ENCODE measurements around the gene TIFAB.

The TIFAB gene

DNA sequence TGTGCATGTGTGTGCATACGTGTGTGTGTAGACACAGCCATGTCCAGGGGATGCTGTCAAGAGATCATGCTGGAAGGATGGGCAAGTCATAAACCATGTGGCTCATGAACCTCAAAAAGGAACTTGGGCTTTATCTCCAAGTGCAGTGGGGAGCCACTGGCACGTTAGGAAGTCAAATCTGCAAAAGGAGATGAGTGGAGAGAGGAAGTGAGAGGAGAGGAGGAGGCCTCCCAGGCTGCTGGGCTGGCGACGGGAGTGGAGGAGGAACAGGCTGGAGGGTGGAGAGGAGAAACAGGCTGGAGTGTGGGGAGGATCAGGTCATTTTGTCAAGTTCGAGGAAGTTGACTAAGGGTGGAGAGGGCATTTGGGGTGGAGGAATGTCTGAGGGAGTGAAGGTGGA, 29.2 kb upstream of the TIFAB start:
- no peak for DNase-seq

GRCh38 chr5:135480511-135480910, 28.4 kb upstream of the TIFAB start:
- DNase-seq = no peak

DNA sequence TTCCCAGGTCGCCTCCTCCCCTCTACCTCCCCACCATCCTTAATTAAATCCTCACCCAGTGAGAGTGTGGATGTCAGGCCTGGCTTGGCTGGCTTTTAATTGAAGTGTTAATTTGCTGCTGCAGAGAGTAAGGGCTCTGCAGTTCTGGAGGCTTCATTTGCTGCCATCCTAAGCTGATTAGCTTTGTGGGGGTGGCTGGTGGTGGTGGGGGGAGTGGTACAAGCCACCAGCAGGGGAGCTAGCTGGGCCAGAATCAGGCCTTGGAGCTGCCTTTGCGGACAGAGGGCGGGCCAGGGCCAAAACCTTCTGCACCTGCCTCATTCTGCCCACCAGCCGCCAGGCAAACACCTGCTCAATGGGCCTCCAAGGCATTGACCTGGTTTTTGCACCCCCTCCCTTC, 26.8 kb upstream of the TIFAB start:
- no peak for DNase-seq

DNA sequence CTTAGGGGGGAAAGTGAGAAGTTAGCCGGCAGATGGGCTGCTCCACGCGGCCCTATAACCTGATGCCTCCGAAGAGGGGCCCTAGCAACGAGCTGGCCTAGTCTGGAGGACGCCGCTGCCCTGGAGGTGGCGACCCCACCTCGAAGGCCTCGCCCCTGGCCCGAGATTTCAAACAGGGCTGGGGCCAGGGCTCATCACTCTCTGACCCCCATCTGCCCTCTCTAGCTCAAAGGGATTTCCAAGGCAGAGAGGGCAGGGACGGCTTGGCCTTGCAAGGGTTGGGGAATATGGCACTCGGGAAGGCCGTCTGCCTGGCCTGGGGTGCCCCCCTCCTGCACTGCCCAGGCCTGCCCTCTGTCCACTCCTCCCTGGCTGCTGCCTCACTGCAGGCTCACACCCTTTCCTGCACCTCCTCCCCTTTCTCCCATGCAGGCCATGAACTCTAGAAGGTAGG, 25.5 kb upstream of the TIFAB start:
- no peak for DNase-seq

- DNase-seq = no peak
These were observed 24.7 kb upstream of the TIFAB start for GRCh38 chr5:135476615-135477581.

GRCh38 chr5:135473956-135474670, 22.0 kb upstream of the TIFAB start:
- no peak for DNase-seq

DNA sequence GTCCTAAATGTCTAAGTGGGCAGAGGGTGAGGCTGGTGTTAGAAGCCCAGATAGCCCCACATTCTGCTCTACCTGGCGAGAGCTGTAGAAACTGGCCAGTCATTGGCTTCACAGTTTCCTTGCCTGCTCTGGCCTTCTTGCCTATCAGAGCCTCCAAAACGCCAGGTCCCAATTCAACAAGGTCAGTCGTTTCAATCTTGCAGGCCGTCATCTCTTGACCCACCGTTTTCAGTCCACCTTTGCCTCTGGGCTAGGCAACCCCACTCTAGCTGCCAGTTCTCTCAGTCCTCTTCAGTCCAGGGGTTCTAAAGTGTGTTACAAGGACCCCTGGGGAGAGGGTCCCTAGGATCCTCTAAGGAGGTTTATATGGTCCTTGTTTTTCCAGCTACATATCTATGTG, 20.0 kb upstream of the TIFAB start:
- DNase-seq = no peak

GRCh38 chr5:135471726-135472125, 19.6 kb upstream of the TIFAB start:
- no peak for DNase-seq

DNA sequence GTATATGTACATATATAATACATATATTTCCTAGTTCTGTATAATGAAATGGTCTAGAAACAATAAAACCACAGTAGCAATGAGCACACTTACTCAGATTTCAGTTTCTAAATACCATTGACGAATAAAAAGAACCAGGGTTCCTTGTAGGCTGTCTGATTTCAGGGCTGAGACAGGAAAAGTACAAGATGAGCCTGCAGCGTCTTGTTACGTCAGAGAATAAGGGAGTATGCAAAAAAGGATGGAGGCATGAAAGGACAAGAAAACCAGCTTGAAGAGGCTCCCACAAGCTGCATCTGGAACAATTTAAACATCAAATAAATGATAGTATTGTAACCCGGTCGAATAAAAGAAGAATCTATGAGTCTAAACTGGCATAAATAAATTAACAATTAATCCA, 17.8 kb upstream of the TIFAB start:
- no peak for DNase-seq

DNA sequence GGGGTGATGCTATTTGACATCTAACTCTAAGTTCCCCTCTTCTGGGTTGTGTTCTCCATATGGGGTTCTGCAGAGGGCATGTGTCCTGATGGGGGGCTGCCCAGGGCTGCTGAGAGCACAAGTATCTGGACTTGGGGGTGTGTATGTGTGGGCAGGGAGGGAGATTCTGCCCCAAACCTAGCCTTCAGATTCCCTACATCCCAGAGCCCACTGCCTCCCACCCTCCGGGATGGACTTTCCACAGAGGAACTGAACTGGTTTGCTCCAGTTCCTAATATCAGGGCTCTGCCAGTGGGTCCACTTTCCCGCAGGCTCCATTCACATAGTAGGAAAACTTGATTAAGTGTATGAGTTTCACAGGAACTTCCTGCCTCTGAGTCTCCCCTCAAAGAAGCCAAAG, 16.4 kb upstream of the TIFAB start:
- DNase-seq = no peak

GRCh38 chr5:135467871-135468485, 15.8 kb upstream of the TIFAB start:
- no peak for DNase-seq

GRCh38 chr5:135467051-135467625, 15.0 kb upstream of the TIFAB start:
- no peak for DNase-seq

DNA sequence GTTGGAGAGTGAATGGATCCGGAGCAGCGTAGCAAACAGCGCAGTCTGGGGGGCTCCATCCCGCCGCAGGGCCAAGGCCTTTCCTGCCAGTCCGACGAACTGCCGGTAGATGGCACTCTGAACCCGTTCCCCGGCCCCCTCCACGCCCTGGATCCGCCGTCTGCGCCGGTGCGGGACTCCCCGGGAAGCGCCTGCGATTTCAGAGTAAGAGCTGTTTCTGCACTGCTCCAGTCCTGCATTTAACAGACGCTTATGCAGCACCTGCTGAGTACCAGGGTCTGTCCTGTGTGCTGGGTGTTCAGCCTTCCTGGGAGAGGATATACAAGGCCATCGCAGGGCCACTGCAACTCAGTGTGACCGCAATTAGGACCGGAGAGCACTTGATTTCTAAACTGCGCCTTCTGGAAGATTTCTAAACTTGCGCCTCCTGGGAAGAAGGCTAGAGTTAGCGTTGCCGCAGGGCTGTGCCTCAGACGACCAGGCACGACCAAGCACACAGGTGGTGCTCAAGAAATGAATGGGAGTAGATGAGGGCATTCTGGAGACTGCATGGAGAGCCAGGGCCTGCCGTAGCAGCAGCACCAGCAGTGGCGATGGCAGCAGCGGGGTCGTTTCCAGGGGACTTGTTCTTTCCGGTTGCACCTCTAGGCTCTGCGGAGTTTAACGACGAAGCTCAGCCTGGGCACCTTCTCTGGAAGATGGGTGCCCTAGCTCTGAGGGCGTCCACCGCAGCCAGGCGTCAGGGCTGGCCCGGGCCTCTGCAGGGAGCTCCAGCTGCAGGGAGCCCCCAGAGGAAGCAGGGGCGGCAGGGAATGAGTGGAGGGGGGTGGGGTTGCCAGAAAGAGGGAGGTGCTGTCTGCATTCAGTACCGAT, 14.3 kb upstream of the TIFAB start:
- DNase-seq = no peak

DNA sequence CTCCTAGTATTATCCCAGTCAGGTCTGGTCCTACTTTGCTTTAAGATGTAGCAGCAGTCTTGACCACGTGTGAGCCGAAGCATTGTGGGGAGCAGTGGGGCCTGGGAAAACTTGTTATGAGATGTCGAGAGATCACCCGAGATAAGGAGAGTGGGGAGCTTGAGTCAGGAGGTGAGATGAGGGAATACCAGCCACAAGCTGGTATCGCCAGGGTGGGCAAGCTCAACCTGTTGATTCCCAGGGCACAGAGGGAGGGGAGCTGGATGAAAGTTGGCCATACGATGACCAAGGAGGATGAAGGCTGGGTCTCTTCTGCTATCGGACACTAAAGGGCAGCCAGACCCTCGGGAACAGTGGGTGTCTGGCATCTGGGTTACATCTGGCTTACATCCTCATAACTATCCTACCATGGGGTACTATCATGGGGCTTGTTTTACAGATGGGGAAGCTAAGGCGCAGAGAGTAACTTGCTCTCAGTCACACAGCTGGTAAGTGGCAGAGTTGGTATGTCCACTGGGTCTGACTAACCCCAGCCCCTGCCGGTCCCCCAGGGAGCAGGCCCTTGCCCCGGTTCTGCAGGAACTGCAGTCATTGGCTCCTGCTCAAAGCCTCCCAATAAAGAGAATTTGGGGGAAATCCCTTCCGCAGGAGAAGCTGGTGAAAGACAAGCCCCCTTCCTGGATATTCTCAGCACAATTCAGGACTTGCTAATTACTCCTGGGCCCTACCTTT, 13.4 kb upstream of the TIFAB start:
- DNase-seq = no peak

DNA sequence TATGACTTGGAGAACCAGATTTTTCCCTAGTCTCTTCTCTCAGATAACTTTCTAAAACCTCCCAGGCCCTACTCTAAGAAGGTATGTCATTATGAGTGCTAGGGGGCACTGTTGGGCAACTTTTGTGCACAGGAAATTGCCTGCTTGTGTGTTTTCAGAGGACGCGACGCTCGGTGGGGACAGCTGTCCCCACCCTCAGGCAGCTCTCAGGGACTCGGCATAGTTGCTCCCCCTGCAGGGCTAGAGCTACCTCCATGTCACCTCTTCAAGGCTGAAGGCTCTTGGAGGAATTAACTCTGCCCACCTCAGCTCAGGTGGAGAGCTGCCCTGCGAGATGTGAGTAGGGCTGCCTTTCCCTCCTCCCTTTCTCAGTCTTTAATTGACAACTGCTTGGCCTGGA, 10.2 kb upstream of the TIFAB start:
- DNase-seq = peak; percentile 21

DNA sequence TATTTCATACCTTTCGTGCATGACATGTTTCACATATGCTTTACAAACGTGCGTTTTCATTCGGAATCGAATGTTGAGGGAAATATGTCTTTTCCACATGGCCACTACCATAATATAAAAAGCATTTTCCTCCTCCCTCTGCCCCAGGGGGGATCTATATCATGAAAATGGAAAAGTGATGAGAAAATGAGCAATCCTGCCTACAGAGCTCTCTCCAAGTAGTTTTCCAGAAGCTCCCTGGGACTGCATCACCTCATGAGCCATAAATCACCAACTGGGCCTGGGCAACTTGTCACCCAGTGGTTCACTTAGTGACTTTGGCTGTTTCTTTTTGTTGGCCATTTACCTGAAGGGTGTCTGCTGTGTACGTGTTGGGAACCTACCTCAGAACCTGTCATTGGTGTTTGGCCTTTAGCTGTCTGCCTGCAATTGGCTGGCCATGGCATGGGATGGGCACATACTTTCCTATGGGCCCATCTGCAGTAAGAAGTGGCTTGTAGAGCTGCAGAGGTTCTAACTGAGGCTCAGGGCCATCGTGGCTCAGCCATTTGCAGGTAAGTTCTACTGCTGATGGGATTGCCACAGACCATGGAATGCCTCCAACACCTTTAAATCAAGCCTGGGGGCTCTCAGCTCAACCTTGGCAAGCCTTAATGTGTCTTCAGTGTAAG, 9.5 kb upstream of the TIFAB start:
- DNase-seq = no peak

DNA sequence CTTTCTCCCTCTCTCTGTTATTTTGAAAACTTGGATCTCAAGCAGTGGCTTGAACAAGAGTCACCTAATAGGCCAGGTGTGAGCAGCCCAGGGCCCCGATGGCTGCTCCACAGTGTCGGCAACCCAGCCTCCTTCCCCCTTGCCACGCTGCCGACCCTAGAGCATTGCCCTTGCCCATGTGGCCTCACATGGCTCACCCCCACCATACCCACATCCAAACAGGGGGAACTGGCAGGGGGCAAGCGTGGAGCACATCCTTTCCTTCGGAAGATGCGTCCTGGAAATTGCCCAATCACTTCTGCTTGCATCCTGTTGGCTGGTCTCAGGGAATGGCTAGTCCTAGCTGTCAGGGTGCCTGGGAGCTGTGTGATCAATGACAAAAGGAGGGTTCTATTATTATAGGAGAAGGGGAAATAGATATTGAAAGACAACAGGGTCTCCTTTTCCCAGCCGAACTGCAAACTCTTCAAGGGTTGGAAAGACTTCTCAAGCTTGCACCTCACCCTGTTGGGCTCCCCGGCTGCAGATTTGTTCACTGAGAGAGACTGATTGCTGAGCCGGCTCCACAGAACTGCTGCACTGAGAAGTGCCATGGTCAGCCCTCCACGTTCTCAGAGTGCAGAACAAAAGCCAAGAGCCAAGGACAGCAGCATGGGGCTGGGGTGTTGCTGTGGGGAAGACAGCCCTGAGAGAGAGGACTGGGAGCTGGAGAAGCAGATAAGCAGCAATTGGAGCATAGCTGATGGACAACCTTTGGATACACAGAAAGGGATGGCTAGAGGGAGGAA, 8.3 kb upstream of the TIFAB start:
- no peak for DNase-seq

DNA sequence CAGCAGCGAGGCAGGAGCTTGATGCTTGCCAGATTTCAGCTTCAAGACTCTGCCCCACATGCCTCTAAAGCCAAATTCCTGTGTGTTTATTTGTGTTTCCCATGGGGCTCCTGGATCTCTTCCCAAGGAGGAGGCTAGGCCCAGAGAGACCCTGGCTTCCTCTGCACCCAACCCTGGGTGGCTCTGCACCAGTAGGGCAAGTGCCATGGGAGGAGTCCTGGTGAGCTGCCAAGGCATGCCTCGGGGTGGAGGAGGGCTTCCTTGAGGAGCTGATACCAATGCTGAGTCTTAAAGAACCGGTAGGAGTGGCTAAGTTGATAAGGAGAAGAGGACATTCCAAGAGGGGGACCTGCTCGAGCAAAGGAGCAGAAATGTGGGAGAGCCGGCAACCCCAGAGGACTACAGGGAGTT, 6.8 kb upstream of the TIFAB start:
- no peak for DNase-seq

DNA sequence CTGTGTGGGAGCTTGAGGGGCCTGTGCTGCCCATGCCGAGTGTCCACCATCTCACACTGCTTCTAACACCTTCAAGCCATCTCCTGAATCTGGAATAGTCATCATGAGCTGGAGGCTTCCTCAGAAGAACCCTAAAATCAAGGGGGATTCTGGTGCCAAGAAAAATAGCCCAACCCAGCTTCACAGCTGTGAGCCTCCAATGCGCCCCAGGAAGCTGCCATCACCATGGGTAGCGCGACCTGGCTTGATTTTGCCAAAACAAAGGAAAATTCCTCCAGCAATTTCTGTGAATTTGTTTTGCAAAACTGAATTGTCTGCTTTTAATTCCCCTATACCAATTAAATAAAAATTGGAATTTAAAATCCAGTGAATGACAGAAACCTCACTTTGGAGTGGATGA, 6.2 kb upstream of the TIFAB start:
- no peak for DNase-seq

DNA sequence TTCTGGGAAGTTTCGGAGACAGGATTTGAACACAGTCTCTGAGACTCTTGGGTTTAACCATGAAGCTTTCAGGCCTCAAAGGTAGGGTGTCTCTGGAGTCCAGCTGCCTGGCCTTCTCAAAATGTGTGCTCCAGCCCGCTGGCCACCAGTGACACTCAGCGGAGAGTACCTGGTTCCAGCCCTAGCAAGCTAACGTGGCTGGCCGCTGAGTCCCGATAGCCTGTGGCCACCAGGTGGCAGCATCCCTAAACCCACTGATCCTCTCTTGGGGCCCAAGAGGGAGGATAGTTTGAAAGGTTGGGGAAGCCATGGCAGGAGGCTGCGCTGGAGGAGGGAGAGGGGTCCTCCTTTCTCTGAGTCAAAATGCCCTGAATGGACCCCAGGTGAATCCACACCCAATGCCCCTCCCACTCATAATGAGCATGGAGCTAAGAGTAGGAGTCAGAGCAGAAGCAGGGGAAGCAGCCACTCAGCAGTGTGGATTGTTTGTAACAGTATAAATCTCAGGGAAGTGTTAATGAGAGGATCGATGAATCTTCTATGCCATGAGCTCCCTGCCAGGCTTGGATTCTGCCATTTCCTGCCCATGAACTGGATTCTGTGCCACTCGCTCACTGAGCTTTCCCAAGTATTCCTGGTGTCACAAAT, 5.4 kb upstream of the TIFAB start:
- no peak for DNase-seq
